Stimulated activated CD4-positive, alpha-beta T cell treated with anti-CD3 and anti-CD28 coated beads, Interleukin-4, amount 100 ng/mL, for 48 hours (primary cell): ENCODE results near the gene NEBL.

ENCODE experiments used
- DNase-seq, 2 donors: peaks; one replicate each; pipeline ENCODE4 v3.0.0-alpha.2; 2020; ENCODE audit warnings: low read depth in 2 of 2

Gene NEBL

DNA sequence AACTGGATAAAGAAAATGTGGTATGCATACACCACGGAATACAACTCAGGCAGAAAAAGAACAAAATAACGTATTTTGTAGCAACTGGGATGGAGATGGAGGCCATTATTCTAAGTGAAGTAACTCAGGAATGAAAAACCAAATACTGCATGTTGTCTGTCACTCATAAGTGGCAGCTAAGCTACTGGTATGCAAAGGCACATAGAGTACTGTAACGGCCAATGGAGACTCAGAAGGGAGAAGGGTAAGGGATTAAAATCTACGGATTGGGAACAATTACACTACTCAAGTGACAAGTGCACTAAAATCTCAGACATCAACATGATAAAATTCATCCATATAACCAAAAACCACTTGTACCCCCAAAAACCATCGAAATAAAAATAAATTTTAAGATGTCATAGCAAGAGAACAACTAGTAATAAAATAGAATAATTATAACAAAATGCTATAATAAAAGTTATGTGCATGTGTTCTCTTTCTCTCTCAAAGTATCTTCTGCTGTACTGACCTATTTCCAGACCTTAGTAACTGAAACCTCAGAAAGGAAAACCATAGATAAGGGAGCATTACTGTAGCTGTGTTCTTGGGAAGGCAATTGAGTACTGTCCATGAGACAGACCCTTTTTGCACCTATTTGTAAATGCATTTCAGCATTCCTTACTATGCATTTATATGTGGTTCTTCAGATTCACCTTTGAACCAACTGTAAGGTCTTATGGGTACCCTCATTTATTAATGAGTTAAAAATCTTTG is 6.7 kb upstream of the NEBL start:
- no peak for DNase-seq

DNA sequence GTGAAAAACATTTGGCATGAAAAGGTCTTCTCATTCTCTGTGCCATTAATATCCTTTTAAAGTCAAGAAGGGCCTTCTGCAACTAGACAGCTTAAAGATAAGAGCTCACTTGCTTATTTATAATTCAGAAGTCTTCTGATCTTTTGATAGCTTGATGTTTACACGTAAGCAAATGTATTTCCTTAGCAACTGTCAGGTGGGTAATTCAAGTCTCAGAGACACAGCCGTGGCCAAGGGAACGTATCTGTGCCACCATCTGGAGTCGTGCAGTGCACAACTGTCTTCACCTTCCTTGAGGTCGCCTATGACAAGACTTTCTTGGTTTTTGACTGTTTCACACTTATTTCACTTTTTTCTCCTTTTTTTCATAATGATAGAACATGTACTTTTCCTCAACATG is 4.0 kb upstream of the NEBL start:
- DNase-seq: no peak

DNA sequence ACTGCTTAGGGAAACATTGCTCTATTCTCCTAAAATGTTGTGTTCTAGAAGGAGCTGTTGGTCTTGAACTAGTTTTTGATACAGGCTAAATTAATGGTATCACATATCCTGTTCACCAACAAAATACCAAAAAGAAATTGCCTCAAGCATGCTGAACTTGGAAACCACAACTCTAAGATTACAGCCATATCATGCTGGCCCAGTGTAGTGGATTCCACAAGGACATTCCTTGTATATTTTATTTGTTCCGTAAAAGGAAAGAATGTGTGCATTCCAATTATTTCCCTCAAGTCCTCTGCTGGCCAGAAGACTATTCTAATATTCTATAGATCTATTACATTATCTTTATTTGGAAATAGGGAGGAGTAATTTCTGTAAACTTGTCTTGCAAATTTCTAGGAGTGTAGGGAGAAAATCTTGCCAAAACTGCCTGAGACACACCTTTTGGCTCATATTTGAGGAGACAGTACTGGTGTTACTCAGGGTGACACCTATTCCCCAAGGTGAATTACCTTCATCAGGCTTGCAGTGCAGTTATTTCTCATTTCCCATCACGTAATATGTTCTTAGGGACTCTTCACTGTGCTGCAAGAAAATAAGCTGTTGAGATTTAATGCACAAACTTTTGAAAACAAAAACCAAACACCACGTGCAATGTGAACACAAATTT is 1.9 kb upstream of the NEBL start:
- no peak for DNase-seq

DNA sequence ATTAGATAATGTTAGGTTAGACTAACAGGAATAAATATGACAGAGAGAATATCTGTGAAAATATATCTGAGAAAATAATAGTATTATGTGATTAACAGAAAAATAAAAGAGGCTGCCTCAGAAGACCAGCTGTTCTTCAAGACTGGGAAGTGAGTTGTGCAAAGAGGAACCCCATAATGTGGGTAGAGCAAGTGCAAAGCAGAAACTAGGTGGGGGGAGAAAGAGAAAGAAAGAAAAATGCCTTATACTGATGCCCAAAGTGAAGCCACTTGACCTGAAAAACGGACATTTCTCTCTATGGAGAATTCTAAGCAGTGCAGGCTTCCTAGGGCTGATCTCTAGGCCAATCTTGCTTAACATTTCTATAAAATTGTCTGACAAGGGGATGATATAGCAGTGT is 3.8 kb downstream of the NEBL start:
- DNase-seq: no peak

DNA sequence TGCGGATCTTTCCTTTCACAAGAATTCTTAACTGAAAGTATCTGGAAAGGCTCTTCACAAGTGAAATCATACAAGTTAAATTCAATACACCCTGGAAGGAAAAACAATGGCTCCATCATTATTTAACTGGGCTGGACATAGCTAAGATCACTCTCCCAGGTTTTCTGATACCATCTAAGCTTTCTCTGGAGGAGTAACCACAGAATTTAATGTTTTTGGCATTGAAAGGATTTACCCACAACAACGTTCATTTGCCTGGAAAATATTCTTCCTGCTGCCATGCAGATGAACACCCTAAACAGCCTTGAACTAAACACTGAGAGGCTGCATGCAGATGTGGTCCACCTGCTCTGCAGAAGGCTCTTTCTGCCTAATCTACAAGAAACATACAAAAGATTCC is 4.3 kb downstream of the NEBL start:
- DNase-seq: no peak

DNA sequence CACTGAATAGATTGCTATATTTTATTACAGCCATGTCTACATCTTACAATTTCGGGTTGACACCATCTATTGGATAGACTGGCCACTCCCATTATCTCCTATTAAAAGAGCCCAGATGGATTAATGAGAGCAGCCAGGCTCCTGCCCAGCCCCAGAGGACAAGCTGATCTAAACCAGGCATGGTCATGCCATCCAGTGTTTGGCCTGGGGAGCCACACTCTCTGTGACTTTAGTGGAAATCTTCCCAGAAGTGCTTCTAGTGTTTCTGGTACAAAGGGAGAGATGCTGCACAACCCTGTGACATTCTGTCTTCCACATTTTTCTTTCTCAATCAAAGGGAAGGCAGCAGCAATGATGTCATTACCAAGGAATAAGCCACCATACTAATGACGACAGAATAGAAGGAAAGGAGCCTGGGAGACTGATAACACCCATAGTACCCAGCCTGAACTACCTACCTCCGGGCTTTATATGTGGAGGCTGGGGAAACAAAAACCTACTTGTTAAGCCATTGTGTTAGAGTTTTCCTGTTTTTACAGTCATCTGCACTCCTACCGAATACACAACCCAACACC is 5.0 kb downstream of the NEBL start:
- DNase-seq: no peak

DNA sequence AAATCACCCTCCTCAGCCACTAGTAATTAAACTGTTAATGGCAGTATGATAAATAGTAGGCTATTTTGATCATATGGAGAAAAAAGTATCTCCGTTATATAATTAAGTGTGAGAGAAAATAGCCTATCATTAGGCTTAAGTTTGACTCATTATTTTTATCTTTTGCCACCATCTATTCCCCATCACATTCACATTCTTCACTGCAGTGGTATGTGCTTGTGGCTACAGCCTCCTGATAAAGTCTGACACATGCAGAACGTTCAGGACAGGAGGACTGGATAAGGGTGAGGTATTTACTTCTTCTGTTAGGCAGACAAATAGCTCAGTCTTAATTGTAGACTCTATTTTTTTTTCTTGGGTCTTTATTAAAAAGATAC is 5.8 kb downstream of the NEBL start:
- no peak for DNase-seq

DNA sequence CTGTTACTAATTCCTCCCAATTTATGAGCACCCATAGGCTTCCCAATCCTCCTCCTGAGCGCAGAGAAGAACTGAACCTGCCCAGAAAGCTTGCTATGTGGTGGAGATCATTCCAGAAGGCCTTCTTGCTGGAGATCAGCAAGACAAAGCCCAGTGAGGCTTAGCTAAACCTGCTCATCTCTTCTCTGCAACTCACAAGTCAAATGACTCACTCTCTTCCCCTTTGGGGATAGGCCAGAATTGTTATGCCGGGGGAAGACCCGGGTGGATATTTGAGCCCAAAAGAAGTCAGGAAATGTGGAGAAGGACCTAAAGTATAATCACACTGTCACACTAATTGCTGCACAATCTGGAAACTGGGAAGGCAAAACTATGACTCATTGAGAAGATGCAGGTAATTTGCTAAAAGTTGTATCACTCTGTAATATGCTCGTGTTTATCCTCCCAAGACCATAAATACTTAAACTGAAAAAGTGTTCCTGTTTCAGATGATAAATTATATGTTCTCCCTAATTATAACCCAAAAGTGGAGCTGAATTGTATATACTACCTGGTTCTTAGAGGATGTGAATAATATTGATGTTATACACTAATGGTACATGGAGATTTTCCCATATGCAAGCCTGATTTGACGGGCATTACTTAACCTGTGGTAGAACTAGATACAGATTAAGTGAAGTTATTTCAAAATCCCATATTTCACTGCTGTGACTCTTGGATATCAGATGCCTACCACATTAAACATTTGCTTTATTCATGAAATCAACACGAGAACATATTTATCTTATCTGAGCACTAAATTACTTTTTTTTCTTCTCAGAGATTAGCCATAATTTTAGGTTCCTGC is 6.4 kb downstream of the NEBL start:
- DNase-seq: no peak

DNA sequence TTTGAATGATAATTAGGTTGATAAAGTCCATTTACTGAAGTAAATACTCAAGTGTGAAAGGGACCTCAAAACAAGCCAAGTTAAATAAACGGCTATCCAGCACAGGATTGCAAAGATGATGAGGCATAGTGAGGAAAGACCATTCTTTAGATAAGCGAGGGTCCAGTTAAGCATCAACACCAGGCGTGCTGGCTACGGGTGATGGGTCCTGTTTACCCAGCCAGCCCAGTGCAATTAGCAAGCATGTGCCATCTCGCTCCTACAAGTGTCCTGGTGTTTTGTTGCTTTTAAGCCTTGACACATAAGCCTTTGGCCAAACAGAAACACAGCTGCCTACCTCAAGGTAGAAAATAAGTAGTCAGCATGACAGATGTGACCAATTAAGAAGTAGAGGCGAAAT is 7.1 kb downstream of the NEBL start:
- DNase-seq: no peak

DNA sequence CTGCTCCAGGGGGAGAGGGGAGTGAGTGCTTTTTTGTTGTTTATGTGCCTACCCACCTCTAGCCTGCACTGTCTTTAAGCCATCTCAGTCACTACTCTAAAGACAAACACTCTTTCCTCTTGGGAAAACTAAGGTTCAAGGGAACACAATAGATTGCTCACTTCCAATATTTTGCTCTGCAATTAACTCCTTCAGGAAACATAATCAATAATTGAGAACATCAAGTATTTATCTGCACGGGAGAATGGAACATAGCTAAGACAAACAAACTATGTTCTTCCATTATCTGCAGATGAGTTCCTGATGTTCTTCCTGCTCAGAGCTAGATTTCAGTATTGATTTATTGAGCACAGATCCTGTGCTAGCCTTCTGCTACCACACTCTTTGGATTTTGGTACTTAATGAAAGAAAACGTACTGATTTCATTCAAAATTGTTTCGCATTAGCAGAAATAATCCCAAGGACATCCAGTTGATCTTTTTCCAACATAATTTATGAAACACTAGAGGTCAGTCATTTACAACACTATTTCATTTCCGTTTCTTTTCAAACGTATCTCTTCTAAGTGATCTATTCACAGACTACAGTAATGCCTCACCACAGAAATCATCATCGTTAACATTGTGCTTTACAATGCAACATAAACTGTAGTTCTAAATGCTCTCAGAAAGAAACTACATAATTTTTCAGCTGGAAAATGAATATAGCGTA is 8.3 kb downstream of the NEBL start:
- no peak for DNase-seq

DNA sequence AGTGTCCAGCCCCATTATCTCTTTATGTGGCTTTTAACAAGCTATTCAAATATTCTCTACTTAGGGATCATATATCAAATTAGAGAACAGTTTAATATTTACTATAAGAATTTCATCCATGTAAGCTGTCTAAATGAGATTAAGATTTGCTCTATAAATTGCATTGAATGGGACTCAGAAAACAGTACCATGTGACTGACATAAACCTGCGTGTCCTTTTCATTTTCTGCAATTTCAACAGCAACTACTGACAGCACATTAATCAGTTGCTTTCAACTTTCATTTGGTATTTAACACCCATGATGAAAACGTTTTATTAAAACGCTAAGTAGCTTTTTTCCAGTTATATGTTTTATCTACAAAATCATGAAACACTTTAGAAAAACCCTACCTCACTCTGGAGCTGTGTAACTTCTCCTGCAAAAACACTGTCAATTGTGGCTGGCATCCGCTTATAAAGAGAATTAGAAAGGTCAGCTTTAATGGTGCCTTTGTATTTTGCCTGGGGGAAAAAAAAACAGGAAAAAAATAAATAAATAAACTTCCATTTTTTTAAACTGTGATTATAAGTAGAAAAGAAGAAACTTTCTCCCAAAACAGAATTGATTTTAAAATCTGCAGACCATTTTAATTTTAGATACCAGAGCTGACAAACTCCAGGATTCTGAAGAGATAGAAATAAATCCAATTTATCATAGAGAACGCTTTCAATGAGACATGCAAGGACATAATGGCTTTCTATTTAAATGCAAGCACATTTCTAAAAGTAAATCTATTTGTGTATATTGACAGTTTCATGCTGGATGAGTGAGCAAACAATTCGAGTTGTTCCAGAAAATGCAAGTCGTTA is 9.2 kb downstream of the NEBL start:
- no peak for DNase-seq

DNA sequence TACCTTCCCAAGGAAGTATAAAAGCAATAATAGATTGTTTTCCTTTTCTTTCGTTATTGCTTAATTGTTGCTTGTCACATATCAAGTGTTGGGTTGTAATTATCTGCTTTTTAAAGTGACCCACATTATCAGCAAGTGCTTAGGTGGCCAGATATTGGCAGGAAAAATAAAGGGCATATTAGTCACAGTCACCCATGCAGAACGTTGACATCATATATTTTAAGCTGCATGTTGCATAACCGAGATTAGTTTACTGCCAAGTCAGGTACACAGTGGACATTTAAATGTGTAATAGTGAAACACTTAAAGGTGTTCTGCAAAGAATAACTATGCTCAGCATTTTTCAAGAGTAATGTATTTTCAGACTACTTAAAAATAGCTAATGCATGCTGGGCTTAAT is 11.4 kb downstream of the NEBL start:
- no peak for DNase-seq

DNA sequence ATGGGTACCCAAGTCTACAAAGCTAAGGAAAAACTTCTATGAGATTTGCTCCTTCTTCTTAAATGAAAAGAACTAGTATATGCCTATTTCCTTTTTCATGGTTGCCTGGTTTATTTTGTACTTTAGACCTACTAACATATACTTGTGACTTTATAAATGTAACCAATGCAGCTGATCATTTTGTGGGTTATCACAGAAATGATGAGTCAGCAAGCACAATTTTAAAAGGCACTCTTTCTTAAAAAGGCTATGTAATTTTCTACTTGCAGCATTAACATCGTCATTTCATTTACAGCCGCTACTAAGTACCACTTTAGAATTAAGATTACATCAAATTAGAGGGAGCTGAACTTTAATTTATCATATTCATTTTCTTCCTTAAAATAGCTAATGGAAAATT is 13.6 kb downstream of the NEBL start:
- no peak for DNase-seq

DNA sequence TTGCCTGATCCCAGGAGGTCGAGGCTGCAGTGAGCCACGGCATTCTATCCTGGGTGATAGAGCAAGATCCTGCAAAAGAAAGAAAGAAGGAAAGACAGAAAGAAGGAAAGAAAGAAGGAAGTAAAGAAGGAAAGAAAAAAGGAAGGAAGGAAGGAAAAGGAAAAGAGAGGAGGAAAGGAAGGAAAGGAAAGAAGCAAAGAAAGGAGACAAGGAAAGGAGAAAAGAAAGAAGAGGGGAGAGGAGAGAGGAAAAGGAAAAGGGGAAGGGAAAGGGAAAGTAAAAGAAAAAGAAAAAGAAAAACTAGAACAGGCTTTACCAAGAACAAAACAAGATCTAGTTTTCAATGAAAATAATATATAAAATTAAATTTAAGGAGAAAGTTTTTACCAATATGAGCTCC is 15.0 kb downstream of the NEBL start:
- DNase-seq: no peak

DNA sequence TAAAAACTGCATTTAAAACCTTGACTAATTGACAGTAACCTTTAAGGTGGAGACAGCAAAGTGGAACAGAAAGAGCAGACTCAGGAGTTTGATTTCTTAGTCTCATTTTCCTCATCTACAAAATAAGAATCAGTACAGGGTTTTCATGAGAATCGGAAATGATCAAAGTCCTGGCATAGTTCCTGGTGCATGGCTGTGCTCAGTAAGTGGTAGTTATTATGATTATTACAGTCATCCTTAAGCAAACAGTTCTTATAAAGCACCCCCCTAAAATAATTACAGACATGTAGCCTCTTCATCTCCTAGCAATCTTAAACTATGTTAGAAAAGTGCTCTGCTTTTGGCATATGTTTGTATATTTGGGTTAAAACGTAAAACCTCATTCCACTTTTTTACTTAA is 18.0 kb downstream of the NEBL start:
- no peak for DNase-seq

DNA sequence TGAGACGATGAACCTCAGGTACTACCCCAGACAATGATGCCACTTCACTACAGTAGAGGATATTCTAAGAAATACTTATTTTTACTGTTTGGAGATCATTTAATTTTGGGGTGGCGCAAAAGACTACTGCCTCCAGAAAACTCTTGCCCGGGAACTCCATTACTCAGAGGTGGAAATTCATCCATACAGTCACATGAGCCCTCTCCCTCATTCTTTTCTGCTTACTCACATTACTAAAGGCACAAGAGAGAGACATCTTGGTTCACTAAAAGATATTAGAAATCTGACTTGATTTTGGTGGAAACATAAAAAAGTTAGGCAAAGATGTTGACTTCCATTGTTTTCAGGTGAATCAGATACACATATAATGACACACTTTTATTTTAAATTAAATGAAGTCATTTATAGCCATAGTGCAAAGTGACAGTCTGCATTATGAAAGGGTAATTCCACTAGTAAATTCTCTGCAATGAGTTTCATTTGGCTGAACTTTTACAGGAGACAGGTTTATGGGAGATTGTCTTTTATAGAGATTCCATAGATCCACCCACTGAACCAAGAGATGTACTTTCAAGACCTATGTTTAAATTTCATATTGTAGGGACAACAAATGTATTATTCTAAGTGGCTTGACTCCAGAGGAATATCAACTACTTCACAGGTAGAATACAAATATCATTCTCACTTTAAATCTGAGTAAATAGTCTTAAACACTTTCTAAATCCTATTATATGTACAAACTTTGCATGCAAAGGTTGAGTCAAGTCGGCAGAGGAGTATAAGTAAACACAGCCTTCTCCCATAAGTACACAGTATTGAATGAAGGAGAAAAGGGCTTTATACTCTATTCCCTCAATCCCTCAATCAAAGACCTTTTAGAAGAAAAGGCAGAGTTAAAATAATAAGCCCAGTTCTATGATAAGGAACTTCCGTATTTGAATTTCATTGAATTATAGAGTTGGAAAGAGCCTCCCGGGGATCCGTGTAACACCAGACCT is 18.8 kb downstream of the NEBL start:
- DNase-seq: no peak

DNA sequence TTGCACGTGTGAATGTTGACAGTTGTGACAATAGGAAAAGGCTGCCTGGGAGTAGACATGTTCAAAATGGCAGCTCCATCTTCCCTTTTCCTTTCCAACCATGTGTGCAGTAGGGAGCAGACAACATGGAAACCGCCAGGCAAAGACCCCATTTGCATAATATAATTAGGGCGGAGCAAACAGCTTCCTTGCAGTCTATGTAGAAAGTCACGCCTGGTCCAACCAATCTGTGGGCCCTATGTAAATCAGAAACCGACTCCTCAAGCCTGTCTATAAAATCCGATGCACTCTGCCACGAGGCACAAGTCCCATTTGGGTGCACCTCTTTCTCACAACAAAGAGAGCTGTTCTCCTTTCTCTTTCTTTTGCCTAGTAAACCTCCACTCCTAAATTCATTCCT is 19.6 kb downstream of the NEBL start:
- no peak for DNase-seq

DNA sequence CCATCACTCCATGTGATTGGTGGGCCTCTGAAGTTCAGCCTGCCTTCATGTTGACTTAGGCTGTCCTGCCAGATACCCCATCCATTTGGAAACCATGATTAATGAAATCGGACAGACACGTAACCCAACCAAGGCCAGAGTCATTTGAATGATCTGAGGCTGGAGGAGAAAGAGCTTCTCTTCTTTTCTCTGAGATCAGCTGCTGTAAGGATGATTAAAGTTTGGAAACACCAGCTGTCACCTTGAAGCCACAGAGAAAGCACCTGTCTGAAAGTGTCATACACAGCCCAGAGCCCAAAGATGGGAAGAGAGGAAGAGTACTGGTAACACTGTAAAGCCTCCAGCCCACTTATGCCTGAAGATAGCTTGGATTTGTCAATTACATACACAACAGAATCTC is 22.9 kb downstream of the NEBL start:
- no peak for DNase-seq

DNA sequence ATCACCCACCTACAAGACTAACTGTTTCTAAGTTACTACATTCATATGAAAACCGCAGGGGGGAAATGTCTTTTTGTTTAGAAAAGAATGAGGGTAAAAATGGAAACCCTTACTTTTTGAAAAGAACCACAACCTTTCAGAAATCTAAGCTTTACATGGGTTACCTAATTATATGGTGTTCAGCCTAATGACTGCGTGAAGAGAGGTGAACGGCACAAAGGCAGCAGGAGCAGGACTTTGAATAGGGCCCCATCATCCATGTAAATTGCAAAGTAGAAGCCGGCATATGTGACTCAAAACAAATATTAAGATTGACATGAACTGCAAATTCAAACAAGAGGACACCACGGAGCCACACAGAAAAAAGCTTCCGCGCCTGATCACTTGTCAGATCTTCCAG is 25.1 kb downstream of the NEBL start:
- DNase-seq: no peak

DNA sequence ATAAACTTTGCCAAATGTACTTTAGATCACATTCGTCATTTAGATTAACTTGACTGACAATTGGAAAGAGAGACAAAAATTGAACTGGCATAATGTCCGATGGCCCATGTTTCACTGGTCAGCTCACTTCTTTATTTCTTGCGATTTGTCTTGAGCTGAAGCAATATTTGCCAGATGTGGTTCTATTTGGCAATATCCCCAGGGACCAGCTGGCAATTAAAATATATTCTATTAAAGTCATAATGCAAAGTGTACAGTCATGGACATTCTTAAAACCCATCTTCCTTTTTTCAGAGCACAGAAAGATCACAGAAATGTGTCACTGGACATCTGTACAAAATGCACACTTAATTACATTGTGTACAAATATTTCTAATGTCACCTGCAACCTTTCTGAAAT is 26.3 kb downstream of the NEBL start:
- DNase-seq: no peak
